HG03135 (cell line): ENCODE data around the gene MUC22.
"Not testable (repeated sequence)": the region's sequence is repeated elsewhere in the genome, so short reads cannot be mapped to it uniquely, and the experiment has no call there.

Experiments
- ATAC-seq: cut with Tn5 transposase; IDR thresholded peaks from one replicate; pipeline ENCODE4 v1.9.1; 2021; ENCODE audit warnings: mild to moderate bottlenecking, moderate library complexity; ENCODE audit not compliant: unreplicated experiment

The MUC22 gene

DNA sequence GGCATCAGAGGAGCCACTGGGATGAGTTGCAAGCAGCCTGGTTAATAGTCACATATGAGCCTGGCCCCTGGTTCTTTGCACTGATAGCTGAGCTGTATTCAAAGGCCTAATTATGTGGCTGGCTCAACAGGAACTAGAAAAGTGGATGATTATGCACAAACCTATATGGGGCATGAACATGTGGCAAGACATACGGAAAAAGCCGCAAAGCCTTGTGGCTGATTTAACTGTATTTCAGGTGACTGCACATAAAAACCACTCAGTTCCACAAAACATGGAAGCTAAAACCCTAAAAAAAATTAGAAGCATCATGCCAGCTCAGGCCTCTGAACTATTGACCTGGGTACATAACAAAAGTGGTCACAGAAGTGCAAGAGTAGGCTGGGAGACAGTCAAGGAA is 13.0 kb upstream of the MUC22 start:
- no peak for ATAC-seq

DNA sequence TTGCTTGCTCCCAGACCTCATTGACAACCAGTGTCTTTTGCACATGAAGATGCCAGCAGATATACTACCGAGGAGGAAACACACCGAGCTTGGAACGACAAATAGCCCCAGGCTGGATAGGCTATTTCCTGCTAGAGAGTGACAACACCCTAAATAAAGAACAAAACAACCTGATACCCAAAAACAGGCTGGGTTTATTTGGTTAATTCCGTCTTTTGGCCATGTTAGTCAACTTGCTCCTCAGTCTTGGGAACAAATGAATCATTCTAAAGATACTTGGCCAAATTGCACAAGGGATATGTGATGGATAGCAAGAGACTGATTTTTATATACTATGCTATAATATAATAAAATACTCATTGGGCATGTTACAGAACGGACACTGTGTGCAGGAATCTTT is 11.5 kb upstream of the MUC22 start:
- no peak for ATAC-seq

DNA sequence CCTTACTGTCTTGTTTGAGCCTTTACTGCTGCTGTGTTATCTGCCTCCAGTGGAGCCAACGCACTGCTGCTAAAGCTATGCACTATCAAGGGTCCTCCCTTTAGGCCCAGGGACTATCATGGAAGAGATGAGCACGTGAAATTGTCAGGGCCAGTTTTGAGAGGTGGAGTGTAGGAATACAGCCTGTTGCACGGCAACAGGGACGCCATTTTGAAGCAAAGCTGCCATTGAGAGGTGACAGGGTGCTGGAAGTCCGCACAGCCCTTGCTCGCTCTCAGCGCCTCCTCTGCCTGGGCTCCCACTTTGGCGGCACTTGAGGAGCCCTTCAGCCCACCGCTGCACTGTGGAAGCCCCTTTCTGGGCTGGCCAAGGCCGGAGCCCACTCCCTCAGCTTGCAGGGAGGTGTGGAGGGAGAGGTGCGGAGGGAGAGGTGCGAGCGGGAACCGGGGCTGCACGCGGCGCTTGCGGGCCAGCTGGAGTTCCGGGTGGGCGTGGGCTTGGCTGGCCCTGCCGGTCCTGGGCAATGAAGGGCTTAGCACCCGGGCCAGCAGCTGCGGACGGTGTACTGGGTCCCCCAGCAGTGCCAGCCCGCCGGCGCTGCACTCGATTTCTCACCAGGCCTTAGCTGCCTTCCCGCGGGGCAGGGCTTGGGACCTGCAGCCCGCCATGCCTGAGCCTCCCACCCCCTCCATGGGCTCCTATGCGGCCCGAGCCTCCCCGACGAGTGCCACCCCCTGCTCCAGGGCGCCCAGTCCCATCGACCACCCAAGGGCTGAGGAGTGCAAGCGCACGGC is 10.0 kb upstream of the MUC22 start:
- ATAC-seq = not testable (repeated sequence)

DNA sequence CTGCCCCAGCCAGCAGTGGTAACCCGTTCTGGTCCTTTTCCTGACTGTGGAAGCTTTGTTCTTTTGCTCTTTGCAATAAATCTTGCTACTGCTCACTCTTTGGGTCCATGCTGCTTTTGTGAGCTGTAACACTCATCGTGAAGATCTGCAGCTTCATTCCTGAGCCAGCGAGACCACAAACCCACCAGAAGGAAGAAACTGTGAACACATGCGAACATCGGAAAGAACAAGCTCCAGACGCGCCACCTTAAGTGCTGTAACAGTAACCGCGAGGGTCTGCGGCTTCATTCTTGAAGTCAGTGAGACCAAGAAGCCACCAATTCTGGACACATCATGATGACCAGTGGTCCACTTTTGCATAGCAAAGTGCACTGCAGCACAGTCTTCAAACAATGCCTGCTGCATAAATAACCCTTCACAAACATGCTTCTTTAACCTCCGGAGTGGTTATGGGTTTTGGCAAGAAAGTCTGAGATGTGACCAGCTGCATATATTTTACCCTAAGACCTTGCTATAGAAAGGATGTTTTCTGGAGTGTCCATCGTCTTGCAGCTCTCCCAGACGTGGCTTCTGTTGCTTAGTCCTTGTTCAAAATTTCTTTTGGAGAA is 8.9 kb upstream of the MUC22 start:
- ATAC-seq = no peak

DNA sequence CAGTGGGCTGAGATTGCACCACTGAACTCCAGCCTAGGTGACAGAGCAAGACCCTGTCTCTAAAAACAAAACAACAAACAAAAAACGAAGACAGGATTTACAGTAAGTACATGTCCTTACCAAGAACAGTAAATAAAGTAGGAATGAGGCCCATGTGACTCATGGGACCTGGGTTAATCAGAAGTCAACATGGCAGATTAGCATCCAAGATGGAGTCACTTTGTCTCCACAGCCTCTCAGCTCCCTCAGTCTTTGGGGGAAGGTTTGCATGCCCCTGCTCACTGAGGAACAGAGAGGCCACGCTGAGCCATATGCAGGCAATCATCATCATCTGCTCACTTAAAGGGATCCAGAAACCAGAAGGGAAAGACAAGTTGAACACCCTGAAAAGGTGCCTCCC is 7.8 kb upstream of the MUC22 start:
- no peak for ATAC-seq

DNA sequence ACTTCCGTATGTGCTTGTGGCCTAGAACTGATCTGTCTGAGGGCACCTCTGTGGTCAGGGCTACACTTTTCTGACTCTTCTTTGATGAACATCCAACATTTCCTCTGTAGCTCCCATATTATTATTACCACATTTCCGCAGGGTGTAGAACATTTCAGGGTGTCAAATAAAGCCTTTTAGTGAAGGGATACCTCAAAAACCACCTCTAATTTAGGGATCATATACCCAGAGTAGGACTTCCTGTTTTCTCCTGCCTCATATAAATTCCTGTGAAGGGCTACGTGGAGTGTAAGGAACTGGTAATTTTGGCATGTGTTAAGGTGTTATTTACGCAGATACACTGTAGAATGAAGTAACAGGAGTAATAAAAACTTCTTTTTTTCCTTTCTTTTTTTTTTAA is 5.5 kb upstream of the MUC22 start:
- no peak for ATAC-seq

DNA sequence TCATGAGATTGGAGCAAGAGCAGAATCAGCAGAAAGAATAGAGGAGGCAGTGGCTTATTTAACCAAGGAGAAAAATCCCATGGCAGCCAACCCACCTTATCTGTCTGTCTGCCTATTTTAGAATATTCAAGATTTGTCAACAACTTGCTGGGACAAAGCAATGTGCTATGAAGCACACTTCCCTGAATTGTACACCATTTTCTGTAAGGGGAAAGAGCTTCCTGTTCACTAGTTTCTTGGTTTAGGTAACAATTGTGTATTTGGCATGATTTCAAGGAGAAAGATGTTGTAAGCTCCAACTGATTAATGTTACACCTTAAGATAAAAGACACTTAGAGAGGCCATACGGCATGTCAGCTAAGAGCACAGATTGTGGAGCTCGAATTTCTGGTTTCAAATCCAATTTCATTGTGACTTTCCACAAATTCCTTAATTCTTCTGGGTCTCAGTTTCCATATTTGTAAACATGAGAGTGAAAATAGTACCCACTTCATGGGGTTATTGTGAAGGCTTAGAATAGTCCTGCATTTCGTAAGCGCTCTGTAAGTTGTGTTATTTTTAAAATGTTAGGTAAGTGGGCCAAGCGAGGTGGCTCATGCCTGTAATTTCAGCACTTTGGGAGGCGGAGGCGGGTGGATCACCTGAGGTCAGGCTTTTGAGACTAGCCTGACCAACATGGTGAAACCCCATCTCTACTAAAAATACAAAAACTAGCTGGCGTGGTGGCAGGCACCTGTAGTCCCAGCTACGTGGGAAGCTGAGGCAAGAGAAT is 4.8 kb upstream of the MUC22 start:
- ATAC-seq = no peak

DNA sequence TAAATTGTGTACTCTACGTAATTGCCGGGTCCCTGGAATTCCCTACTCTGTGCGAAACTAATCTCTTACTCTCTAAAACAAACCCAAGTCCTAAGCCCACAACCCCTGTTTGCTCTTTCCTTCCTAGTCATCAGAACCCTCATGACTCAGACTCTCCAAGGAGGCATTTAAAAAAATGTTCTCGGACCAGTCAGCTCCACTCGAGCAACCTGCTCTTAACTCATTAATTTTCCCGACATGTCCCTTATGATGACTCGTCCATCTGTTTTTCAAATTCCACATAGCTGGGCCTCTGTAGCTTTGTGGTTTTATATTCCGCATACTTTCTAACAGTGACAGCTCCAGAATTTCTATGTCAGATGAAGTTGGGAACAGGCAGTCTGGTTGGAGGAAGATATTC is 2.6 kb upstream of the MUC22 start:
- no peak for ATAC-seq

DNA sequence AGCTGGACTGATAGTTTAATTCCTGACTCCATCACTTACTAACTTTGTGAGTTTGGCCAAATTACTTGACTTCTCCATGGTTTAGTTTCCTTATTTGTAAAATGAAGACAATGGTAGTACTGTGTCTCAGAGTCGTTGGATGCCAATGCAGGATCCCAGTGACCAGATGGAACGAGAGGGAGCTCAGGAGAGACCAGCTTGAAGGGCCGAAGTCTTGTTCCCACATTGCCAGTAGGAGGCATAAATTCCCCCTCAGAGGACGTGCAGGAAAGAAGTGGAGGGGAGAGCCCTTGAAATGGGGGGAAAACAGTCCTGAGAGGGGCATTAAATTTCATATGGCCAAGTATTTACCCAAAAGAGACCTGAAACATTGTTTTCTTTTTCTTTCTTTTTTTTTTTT is 2.1 kb upstream of the MUC22 start:
- no peak for ATAC-seq

DNA sequence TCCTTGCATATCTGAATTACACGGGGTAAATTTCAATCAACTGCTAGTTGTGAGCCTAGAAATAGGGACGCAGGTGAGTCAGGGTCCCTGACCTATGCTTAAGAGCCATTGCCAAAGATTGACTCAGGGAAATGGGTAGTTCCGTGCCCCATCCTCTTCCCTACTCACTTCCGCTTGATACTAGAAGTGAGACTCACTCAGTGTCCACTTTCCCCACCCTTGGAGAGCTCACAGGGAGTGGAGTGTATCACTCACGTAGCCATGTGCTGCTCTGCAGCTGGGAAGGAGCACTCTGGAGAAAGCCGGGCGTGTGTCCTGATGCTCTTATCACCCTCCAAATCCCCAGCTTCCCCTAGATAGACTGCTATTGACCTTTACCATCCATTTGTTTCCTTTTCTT is 543 bp upstream of the MUC22 start:
- no peak for ATAC-seq

DNA sequence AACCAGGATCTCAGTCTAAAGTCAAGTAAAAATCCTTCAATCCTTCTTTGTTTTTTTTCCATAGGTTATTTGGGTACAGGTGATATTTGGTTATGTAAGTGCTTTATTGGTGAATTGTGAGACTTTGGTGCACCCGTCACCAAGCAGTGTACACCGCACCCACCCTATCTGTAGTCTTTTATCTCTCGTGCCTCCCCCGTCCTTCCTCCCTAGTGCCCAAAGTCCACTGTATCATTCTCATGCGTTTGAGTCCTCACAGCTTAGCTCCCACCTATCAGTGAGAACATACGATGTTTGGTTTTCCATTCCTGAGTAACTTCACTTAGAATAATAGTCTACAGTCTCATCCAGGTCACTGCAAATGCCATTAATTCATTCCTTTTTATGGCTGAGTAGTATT is 879 bp downstream of the MUC22 start:
- ATAC-seq = no peak

DNA sequence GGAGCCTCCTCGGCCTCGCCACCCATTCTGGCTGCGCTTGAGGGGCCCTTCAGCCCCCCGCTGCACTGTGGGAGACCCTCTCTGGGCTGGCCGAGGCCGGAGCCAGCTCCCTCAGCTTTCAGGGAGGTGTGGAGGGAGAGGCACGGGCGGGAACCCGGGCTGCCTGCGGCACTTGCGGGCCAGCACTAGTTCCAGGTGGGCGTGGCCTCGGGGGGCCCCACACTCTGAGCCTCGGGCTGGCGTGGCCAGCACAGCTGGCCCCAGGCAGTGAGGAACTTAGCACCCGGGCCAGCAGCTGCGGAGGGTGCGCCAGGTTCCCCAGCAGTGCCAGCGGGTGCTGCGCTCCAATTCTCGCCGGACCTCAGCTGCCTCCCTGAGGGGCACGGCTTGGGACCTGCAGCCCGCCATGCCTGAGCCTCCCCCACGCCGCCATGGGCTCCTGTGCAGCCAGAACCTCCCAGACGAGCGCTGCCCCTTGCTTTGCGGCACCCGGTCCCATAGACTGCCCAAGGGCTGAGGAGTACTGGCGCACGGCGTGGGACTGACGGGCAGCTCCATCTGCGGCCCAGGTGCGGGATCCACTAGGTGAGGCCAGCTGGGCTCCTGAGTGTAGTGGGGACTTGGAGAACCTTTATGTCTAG is 6.5 kb downstream of the MUC22 start:
- no peak for ATAC-seq

DNA sequence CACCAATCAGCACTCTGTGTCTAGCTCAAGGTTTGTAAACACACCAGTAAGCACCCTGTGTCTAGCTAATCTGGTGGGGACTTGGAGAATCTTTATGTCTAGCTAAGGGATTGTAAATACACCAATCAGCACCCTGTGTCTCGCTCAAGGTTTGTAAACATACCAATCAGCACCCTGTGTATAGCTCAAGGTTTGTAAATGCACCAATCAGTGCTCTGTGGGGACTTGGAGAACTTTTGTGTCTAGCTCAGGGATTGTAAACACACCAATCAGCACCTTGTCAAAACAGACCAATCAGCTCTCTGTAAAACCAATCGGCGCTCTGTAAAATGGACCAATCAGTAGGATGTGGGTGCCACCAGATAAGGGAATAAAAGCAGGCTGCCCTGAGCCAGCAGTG is 7.2 kb downstream of the MUC22 start:
- ATAC-seq = not testable (repeated sequence)

DNA sequence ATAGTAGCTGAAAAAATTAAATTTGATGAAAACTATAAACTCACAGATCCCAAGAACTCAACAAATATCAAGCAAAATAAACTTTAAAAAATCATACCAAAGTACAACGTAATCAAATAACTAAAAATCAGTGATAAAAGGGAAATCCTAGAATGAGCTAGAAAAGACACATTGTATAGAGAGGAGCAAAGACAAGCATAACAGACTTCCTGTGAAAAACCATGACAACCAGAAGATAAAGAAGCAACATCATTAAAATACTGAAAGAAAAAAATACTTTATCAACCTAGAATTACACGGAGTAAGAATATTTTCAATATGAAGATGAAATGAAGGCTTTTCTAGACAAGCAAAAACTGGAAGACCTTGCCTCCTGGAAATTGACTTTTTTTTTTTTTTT is 9.8 kb downstream of the MUC22 start:
- no peak for ATAC-seq

DNA sequence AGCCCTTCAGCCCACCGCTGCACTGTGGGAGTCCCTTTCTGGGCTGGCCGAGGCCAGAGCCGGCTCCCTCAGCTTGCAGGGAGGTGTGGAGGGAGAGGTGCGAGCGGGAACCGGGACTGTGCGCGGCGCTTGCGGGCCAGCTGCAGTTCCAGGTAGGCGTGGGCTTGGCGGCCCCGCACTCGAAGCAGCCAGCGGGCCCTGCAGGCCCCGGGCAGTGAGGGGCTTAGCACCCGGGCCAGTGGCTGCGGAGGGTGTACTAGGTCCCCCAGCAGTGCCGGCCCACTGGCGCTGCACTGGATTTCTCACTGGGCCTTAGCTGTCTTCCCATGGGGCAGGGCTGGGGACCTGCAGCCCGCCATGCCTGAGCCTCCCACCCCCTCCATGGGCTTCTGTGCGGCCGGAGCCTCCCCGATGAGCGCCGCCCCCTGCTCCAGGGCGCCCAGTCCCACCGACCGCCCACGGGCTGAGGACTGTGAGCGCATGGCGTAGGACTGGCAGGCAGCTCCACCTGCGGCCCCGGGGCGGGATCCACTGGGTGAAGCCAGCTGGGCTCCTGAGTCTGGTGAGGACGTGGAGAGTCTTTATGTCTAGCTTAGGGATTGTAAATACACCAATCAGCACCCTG is 10.5 kb downstream of the MUC22 start:
- ATAC-seq = not testable (repeated sequence)

DNA sequence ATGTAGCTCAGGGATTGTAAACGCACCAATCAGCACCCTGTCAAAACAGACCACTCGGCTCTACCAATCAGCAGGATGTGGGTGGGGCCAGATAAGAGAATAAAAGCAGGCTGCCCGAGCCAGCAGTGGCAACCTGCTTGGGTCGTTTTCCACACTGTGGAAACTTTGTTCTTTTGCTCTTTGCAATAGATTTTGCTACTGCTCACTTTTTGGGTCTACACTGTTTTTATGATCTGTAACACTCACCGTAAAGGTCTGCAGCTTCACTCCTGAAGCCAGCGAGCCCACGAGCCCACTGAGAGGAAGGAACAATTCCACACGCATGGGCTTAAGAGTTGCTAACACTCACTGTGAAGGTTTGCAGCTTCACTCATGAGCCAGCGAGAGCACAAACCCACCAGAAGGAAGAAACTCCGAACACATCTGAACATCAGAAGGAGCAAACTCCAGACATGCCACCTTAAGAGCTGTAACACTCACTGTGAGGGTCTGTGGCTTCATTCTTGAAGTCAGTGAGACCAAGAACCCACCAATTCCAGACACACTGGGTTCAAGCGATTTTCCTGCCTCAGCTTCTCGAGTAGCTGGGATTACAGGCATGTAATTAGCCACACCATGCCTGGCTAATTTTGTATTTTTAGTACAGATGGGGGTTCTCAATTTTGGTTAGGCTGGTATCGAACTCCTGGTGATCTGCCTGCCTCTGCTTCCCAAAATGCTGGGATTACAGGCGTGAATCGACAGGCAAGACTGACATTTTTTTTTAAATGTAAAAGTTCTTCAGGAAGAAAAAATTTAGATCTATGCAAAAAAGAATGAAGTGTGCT is 11.6 kb downstream of the MUC22 start:
- ATAC-seq = not testable (repeated sequence)

DNA sequence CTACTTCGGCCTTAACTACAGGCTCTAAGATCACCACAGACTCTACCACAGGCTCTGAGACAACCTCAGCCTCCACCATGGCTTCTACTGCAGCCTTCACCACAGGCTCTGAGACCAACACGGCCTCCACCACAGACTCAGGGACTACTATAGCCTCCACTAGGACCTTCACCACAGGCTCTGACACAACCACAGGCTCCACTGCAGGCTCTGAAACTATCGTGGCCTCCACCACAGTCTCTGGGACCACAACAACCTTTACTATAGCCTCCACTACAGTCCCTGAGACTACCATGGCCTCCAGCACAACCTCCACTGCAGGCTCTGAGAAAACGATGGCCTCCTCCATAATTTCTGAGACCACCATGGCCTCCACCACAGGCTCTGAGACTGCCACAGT is 15.3 kb downstream of the MUC22 start:
- no peak for ATAC-seq

DNA sequence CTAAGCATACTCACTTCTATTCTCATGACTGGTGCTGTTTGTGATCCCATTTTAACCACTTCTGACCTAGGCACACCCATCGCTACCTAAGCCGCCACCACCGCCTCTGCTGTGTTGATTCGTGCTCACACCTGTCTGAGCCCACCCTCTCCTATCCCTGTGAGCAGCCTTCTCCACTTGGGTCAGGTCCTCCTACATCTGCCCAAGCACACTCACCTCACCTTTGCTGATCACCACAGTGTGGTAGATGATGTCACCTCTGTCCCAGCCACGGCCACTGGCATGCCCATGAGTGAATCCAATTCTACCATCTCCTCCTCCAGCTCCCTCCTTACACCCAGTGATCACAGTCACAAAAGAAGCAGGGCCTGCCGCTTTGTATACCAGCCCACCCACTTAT is 20.8 kb downstream of the MUC22 start:
- no peak for ATAC-seq

DNA sequence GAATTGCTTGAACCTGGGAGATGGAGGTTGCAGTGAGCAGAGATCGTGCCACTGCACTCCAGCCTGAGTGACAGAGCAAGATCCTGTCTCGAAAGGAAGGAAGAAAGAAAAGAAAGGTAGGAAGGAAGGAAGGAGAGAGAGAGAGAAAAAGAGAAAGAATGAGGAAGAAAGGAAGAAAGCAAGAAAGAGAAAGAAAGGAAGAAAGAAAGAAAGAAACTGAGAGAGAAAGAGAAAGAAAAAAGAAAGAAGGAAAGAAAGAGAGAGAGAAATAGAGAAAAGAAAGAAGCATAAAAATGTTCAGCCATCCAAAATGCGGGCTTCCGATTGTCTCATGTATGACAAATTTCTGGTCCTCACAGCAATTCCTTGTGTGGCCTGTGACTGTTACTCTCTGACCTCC is 22.8 kb downstream of the MUC22 start:
- no peak for ATAC-seq

DNA sequence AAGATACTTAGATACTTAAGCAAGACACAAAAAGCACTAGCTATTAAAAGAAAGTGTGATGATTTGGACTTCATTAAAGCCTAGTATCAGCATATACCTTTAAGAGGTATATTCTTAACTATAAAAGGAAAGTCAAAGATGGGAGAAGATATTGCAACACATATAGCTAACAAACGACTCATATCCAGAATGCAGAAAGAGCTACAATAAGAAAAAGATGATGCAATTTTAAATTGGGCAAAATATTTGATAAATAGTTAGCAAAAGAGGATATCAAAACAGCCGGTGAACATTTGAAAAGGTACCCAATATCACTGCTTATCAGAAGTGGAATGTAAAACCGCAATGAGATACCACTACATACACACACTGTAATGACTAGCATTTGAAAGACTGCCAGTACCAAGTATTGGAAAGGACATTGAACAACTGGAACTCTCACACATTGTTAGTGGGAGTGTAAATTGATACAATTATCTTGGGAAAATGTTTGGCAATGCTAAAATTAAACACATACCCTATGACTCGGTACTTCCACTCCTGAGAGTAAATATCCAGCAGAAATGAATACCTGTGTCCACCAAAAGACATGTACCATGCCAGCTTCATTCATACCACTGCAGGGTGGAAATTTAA is 25.7 kb downstream of the MUC22 start:
- no peak for ATAC-seq
